Loucy (cell line): ENCODE measurements around the gene CT47A1.

ENCODE experiments used
- EZH2phosphoT487 ChIP-seq: fragments of 200-600 bp; IDR thresholded peaks from 2 replicates; pipeline ENCODE4 v1.6.1; 2018; ENCODE audit warnings: antibody characterized with exemption, mild to moderate bottlenecking, moderate library complexity, borderline replicate concordance
- TF ChIP-seq, protein P1 (sequence below): fragments of 200-600 bp; sonication (generic); conservative IDR thresholded peaks from 2 replicates; pipeline ENCODE4 v1.5.1; 2014; ENCODE audit warnings: mild to moderate bottlenecking, antibody characterized with exemption, low read length

GRCh38 chrX:121030083-121030482 is 44.5 kb upstream of the CT47A1 start:
- TF ChIP-seq, protein P1, sequence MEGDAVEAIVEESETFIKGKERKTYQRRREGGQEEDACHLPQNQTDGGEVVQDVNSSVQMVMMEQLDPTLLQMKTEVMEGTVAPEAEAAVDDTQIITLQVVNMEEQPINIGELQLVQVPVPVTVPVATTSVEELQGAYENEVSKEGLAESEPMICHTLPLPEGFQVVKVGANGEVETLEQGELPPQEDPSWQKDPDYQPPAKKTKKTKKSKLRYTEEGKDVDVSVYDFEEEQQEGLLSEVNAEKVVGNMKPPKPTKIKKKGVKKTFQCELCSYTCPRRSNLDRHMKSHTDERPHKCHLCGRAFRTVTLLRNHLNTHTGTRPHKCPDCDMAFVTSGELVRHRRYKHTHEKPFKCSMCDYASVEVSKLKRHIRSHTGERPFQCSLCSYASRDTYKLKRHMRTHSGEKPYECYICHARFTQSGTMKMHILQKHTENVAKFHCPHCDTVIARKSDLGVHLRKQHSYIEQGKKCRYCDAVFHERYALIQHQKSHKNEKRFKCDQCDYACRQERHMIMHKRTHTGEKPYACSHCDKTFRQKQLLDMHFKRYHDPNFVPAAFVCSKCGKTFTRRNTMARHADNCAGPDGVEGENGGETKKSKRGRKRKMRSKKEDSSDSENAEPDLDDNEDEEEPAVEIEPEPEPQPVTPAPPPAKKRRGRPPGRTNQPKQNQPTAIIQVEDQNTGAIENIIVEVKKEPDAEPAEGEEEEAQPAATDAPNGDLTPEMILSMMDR, result no peak
- TF ChIP-seq EZH2phosphoT487, result no peak
